Stimulated activated memory B cell treated with anti-CD40 and anti-IgM and Interleukin-4, amounts not matched to agents 10 μg/mL and 1 μg/mL and 100 μg/mL, for 72 hours (primary cell): ENCODE data around the gene IQCC.

Source experiments
- ATAC-seq: fragments of 150-1000 bp; cut with Tn5 transposase; 2 replicates; pipeline ENCODE4 v1.10.0; 2021
- H3K27ac Mint-ChIP-seq: one replicate; pipeline ENCODE4 v1.8.0; 2022; ENCODE audit warnings: mild to moderate bottlenecking, mixed read lengths
- H3K27me3 Mint-ChIP-seq: one replicate; pipeline ENCODE4 v1.8.0; 2022; ENCODE audit warnings: mixed read lengths
- H3K36me3 Mint-ChIP-seq: one replicate; pipeline ENCODE4 v1.8.0; 2022; ENCODE audit warnings: mixed read lengths
- H3K4me1 Mint-ChIP-seq: one replicate; pipeline ENCODE4 v1.8.0; 2022; ENCODE audit warnings: mixed read lengths
- H3K4me3 Mint-ChIP-seq: one replicate; pipeline ENCODE4 v1.8.0; 2022; ENCODE audit warnings: mild to moderate bottlenecking, moderate library complexity, mixed read lengths
- H3K9me3 Mint-ChIP-seq: one replicate; pipeline ENCODE4 v1.8.0; 2022; ENCODE audit warnings: mixed read lengths

IQCC gene

DNA sequence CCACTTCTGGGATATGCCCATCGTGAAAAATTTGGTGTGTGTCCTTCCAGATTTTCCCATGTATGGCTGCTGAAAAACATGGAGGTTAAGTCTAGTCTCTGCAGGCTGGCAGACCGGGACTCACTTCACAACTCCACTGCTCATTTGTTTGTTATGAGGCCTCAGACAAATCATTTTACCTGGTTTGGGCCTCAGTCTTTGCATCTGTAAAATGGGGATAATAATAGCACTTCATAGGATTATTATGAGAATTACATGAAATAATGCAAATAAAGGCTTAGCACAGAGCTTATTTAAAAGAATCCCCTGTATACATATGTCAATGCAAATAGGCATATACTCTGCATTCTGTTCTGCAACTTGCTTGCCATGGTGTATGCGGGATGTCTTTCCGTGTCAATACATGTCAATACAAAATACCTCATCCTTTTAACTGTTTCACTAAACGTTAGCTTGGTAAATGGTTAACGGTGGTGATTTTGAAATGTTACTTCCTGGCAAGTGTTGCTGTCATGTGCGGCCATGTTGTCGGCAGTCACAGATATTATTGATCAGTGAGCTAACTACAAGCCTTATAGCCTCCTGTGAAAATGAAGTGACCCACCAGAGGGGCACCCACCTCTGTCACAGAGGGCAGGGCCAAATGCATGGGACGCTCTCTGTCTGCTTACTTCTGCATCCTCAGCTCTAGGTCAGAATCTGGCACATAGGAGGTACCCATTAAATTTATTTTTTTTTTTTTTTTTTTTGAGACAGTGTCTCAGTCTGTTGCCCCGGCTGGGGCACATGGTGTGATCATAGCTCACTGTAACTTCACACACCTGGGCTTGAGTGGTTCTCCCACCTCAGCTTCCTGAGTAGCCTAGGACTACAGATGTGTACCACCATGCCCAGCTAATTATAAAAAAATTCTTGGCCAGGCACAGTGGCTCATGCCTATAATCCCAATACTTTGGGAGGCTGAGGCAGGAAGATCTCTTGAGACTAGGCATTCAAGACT is 49.9 kb downstream of the IQCC start:
- ATAC-seq, result no peak
- H3K4me1 Mint-ChIP-seq, result peaks cover 52% of the 10 kb centered on the region
- H3K27ac Mint-ChIP-seq, result peak overlapping the region; percentile 74
- H3K27me3 Mint-ChIP-seq, result no peaks in the 10 kb centered on the region
- H3K4me3 Mint-ChIP-seq, result no peak overlapping the region
- peaks cover 3% of the 10 kb centered on the region for H3K36me3 Mint-ChIP-seq
- no peaks in the 10 kb centered on the region for H3K9me3 Mint-ChIP-seq

DNA sequence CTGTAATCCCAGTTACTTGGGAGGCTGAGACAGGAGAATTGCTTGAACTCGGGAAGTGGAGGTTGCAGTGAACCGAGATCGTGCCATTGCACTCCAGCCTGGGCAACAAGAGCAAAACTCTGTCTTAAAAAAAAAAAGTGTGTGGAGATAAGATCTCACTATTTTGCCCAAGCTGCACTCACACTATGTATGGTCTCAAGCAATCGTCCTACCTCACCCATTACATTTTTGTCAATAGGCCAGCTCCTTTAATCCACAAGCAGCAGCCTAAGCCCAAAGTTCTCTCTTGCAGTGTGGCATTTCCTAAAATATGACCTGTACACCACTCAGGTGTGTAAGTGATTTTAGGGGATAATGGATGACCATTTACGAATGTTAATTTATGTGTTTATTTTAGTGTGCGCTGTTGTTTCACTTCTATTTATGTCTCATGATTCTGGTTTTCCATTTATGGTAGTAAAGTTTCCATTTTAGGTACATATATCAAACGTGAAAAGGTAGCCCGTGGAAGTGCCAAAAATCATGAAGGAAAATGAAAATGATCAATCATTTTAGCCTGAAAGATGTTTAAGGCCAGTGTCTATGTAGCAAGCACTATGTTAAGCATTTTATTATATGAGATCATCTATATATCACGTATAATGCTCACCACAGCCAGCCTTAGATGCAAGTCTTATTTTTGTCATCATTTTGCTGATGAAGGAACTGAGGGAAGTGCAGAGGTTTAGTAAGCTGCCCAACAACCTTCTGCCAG is 51.2 kb downstream of the IQCC start:
- Mint-ChIP-seq H3K36me3 (peaks cover 6% of the 10 kb centered on the region), H3K4me3 (peak overlapping the region; percentile 52), H3K27me3 (no peaks in the 10 kb centered on the region), H3K4me1 (peaks cover 40% of the 10 kb centered on the region), H3K9me3 (no peaks in the 10 kb centered on the region), H3K27ac (peak overlapping the region; percentile 81)
- no peak for ATAC-seq

- H3K4me1 Mint-ChIP-seq, result peaks cover 34% of the 10 kb centered on the region
- peak overlapping the region; percentile 81 for H3K27ac Mint-ChIP-seq
- H3K36me3 Mint-ChIP-seq, result peaks cover 6% of the 10 kb centered on the region
- no peaks in the 10 kb centered on the region for H3K9me3 Mint-ChIP-seq
- H3K27me3 Mint-ChIP-seq, result no peaks in the 10 kb centered on the region
- no peak overlapping the region for H3K4me3 Mint-ChIP-seq
- ATAC-seq, result no peak
Measured at GRCh38 chr1:32257227-32257508, 51.7 kb downstream of the IQCC start.
